SK-N-SH treated with all-trans-retinoic acid at 6 μM for 48 hours (cell line): ENCODE results near the gene RDH11.

ENCODE experiments used
- ATAC-seq: fragments of 200-7000 bp; cut with Tn5 transposase; 3 replicates; pipeline ENCODE4 v1.9.1; 2020; ENCODE audit warnings: mild to moderate bottlenecking, moderate library complexity
- ARNTL ChIP-seq: fragments of 450-650 bp; formaldehyde crosslinking; IDR thresholded peaks from 2 replicates; pipeline ENCODE4 v1.5.0; 2020; ENCODE audit warnings: low read depth, mild to moderate bottlenecking, moderate library complexity, borderline replicate concordance
- BACH2 ChIP-seq: fragments of 250-450 bp; sonication (Bioruptor Pico); IDR thresholded peaks from 2 replicates; pipeline ENCODE4 v1.9.0; 2021; ENCODE audit warnings: mild to moderate bottlenecking, borderline replicate concordance
- CREB5 ChIP-seq: fragments of 250-450 bp; sonication (Bioruptor Pico); IDR thresholded peaks from 2 replicates; pipeline ENCODE4 v1.5.1; 2020; ENCODE audit warnings: low read depth, mild to moderate bottlenecking, moderate library complexity
- CSRNP3 ChIP-seq: fragments of 250-450 bp; sonication (Bioruptor Pico); IDR thresholded peaks from 2 replicates; pipeline ENCODE4 v1.5.1; 2021; ENCODE audit warnings: mild to moderate bottlenecking, moderate library complexity
- ESRRG ChIP-seq: fragments of 250-450 bp; sonication (Bioruptor Pico); IDR thresholded peaks from 2 replicates; pipeline ENCODE4 v1.6.1; 2021; ENCODE audit warnings: mild to moderate bottlenecking
- GLIS3 ChIP-seq: fragments of 250-450 bp; sonication (Bioruptor Pico); IDR thresholded peaks from 2 replicates; pipeline ENCODE4 v1.5.0; 2020; ENCODE audit warnings: mild to moderate bottlenecking, moderate library complexity
- ISL1 ChIP-seq: fragments of 250-450 bp; sonication (Bioruptor Pico); IDR thresholded peaks from 2 replicates; pipeline ENCODE4 v2.1.2; 2022; ENCODE audit warnings: mild to moderate bottlenecking, moderate library complexity
- OSR1 ChIP-seq: fragments of 250-450 bp; sonication (Bioruptor Pico); IDR thresholded peaks from 2 replicates; pipeline ENCODE4 v1.8.0; 2022; ENCODE audit warnings: moderate library complexity, mild to moderate bottlenecking, inconsistent platforms
- PATZ1 ChIP-seq: fragments of 250-450 bp; sonication (Bioruptor Pico); IDR thresholded peaks from 2 replicates; pipeline ENCODE4 v1.8.0; 2020; ENCODE audit warnings: mild to moderate bottlenecking, moderate library complexity, borderline replicate concordance
- POU6F1 ChIP-seq: fragments of 250-450 bp; sonication (Bioruptor Pico); IDR thresholded peaks from 2 replicates; pipeline ENCODE4 v1.8.0; 2021; ENCODE audit warnings: low read depth, mild to moderate bottlenecking, moderate library complexity, borderline replicate concordance
- PPARA ChIP-seq: fragments of 250-450 bp; sonication (Bioruptor Pico); IDR thresholded peaks from 2 replicates; pipeline ENCODE4 v1.5.0; 2020; ENCODE audit warnings: mild to moderate bottlenecking, borderline replicate concordance
- RARB ChIP-seq: fragments of 250-450 bp; sonication (Bioruptor Pico); IDR thresholded peaks from 2 replicates; pipeline ENCODE4 v1.8.0; 2021; ENCODE audit warnings: mild to moderate bottlenecking, moderate library complexity
- SNAI2 ChIP-seq: fragments of 250-450 bp; sonication (Bioruptor Pico); IDR thresholded peaks from 2 replicates; pipeline ENCODE4 v1.5.0; 2020; ENCODE audit warnings: mild to moderate bottlenecking, moderate library complexity
- TCF4 ChIP-seq: fragments of 250-450 bp; sonication (Bioruptor Pico); IDR thresholded peaks from 2 replicates; pipeline ENCODE4 v1.8.0; 2021; ENCODE audit warnings: mild to moderate bottlenecking, moderate library complexity, borderline replicate concordance
- TOX ChIP-seq: fragments of 250-450 bp; sonication (Bioruptor Pico); IDR thresholded peaks from 2 replicates; pipeline ENCODE4 v1.8.0; 2021; ENCODE audit warnings: mild to moderate bottlenecking, moderate library complexity, borderline replicate concordance
- TSHZ2 ChIP-seq: fragments of 250-450 bp; sonication (Bioruptor Pico); IDR thresholded peaks from 2 replicates; pipeline ENCODE4 v1.5.0; 2020; ENCODE audit warnings: mild to moderate bottlenecking, moderate library complexity
- ZC3H10 ChIP-seq: fragments of 250-450 bp; sonication (Bioruptor Pico); IDR thresholded peaks from 2 replicates; pipeline ENCODE4 v1.5.1; 2021; ENCODE audit warnings: mild to moderate bottlenecking, moderate library complexity
- ZFP3 ChIP-seq: fragments of 250-450 bp; sonication (Bioruptor Pico); IDR thresholded peaks from 2 replicates; pipeline ENCODE4 v1.5.0; 2020; ENCODE audit warnings: mild to moderate bottlenecking, moderate library complexity
- ZFP30 ChIP-seq: fragments of 450-650 bp; formaldehyde crosslinking; IDR thresholded peaks from 2 replicates; pipeline ENCODE4 v1.5.0; 2022; ENCODE audit warnings: mild to moderate bottlenecking, moderate library complexity
- ZNF8 ChIP-seq: fragments of 450-650 bp; formaldehyde crosslinking; IDR thresholded peaks from 2 replicates; pipeline ENCODE4 v1.5.0; 2020; ENCODE audit warnings: mild to moderate bottlenecking, moderate library complexity

Gene RDH11

GRCh38 chr14:67735336-67736147, 40.0 kb upstream of the RDH11 start:
- no peak for TF ChIP-seq POU6F1 (CRISPR knock-in tag)
- TF ChIP-seq ZFP3 (CRISPR knock-in tag): no peak
- no peak for TF ChIP-seq ZNF8 (CRISPR knock-in tag)
- TF ChIP-seq GLIS3 (CRISPR knock-in tag): no peak
- no peak for TF ChIP-seq ZFP30
- no peak for TF ChIP-seq PATZ1 (CRISPR knock-in tag)
- TF ChIP-seq RARB: no peak
- TF ChIP-seq ZC3H10 (CRISPR knock-in tag): no peak
- TF ChIP-seq ISL1: no peak
- no peak for TF ChIP-seq BACH2 (CRISPR knock-in tag)
- TF ChIP-seq TCF4: no peak
- TF ChIP-seq, all 23 proteins: peak for 0
- no peak for ATAC-seq

- peak; percentile 59; the same call in 1 of the 3 replicates for ATAC-seq
- TF ChIP-seq BACH2 (CRISPR knock-in tag) (no peak), CREB5 (CRISPR knock-in tag) (no peak), PPARA (CRISPR knock-in tag) (no peak), OSR1 (CRISPR knock-in tag) (no peak), ESRRG (CRISPR knock-in tag) (no peak)
Measured at GRCh38 chr14:67734675-67735074, 39.1 kb upstream of the RDH11 start.

GRCh38 chr14:67733616-67734015, 38.1 kb upstream of the RDH11 start:
- ATAC-seq: no peak
- TF ChIP-seq ARNTL (CRISPR knock-in tag) (no peak), BACH2 (CRISPR knock-in tag) (no peak), ISL1 (no peak), ZNF8 (CRISPR knock-in tag) (no peak), TSHZ2 (no peak), SNAI2 (no peak), RARB (no peak), PPARA (CRISPR knock-in tag) (no peak), TCF4 (no peak), OSR1 (CRISPR knock-in tag) (no peak), ZFP30 (no peak), GLIS3 (CRISPR knock-in tag) (no peak), CSRNP3 (CRISPR knock-in tag) (no peak), TOX (CRISPR knock-in tag) (no peak)
- TF ChIP-seq, all 23 proteins: peak for 0
